LNCAP (cell line): Measurements from ENCODE around the gene ADGRA1.

ENCODE experiments used
- TF ChIP-seq, protein P1 (sequence below): fragments of 450-650 bp; IDR thresholded peaks from 2 replicates; pipeline ENCODE4 v1.5.1; 2017; ENCODE audit warnings: mild to moderate bottlenecking

ADGRA1 gene

DNA sequence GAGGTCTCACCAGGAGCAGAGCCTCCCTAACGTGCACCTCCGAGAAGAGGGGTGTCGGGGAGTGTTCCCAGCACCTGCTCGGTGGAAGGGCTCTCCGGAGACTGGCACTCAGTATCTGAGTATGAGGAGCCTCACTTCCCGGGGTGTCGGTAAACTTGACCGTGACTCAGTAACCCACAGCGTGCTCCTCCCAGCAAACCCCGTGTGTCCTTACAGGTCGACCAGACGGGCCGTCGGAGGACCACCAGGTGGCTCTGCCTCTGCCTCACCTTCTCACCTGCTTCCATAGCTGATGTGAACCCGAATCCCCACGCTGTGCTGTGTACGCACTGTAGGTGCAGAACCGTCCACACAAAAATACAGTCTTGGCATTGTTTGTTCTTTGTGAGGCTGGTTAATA lies 43.3 kb downstream of the ADGRA1 start:
- TF ChIP-seq, protein P1, sequence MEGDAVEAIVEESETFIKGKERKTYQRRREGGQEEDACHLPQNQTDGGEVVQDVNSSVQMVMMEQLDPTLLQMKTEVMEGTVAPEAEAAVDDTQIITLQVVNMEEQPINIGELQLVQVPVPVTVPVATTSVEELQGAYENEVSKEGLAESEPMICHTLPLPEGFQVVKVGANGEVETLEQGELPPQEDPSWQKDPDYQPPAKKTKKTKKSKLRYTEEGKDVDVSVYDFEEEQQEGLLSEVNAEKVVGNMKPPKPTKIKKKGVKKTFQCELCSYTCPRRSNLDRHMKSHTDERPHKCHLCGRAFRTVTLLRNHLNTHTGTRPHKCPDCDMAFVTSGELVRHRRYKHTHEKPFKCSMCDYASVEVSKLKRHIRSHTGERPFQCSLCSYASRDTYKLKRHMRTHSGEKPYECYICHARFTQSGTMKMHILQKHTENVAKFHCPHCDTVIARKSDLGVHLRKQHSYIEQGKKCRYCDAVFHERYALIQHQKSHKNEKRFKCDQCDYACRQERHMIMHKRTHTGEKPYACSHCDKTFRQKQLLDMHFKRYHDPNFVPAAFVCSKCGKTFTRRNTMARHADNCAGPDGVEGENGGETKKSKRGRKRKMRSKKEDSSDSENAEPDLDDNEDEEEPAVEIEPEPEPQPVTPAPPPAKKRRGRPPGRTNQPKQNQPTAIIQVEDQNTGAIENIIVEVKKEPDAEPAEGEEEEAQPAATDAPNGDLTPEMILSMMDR = no peak

DNA sequence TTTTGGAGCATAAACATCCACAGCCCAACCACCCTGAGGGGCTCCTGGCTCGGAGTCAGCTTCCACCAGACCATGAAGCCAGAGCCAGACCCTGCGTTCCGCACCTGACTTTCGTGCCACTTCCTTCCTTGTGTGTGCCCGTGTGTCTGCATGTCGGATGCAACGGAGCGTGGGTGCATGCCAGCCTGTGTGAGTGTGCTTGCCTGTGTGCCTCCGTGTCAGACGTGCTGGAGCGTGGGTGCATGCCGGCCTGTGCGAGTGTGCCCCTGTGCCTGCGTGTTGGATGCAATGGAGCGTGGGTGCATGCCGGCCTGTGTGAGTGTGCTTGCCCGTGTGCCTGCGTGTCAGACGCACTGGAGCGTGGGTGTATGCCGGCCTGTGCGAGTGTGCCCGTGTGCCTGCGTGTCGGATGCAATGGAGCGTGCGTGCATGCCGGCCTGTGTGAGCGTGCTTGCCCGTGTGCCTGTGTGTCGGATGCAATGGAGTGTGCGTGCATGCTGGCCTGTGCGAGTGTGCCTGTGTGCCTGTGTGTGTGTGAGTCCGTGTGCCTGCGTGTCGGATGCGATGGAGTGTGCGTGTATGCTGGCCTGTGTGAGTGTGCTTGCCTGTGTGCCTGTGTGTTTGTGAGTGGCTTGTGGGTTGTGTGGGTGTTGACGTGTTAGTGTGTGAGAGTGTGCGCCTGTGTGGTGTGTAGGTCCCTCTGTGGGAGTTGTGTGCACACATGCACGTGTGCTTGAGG lies 44.2 kb downstream of the ADGRA1 start:
- TF ChIP-seq, protein P1 = no peak

DNA sequence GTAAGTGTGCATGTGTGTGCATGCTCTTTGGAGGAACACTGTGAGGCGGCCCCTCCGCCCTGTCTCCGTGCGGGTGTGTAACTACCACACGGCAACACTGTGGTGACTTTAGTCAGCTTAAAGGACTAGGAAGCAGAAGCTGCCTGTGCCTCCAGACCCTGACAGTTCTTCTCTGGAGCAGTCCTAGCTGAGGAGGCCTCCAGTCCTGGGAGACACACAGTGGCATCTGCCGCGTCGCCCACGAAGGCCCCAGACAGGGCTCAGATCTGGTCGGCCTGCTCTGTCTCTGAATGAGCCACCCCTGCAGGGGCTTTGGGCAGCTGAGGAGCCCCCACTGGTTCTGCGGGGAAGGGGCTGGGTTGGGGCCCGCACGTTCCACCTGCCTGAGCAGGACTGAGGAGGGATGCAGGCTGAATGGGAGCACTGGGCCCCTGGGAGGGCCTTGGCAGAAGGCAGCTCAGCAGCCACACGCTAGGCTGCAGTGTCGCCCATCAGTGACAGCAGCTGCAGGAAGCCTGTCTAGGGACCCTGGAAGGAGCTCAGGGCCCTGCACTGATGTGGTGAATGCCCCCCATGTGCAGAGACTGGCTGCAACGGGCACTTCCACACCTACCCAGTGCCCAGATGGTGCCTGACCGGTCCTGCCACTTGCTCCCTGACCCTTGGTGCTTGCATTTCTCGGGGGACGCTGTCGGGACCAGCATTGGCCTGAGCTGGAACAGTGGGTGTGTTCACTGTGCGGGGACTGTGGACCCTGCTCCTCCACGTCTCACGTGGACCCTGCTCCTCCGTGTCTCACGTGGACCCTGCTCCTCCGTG lies 45.0 kb downstream of the ADGRA1 start:
- TF ChIP-seq, protein P1 = no peak

DNA sequence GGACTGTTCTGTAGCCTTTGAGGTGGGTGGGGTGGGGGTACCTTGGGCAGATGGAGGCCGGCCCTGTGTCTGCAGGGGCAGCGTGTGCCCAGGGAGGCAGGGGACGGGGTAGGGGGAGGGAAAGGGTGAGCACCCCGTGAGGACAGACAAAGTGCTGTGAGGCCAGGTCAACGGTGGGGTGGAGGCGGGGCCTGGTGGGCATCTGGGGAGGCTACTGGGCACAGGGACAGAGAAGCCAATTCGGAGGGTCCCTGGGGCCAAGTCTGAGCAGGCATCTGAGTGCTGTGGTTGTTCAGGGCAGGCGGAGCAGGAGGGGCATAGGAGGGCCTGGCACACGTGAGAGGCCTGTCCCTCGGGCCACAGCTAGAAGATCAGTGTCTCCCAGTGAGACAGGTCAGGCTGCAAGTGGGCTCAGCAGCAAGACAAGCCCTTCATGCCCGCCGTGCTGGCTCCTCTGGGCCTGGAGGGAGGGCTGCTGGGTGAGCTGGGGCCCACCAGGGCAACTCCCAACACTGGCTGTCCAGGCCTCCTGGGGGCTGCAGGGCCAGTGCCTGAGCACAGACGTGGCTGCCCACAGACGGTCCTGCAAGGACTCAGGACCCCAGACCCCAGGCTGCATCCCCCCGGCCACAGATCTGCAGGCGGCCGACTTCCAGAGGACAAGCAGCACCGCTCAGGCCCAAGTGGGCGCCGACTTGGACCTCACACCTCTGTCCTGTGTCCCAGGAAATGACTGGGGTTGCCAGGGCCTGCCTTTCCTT lies 45.9 kb downstream of the ADGRA1 start:
- TF ChIP-seq, protein P1 = no peak

DNA sequence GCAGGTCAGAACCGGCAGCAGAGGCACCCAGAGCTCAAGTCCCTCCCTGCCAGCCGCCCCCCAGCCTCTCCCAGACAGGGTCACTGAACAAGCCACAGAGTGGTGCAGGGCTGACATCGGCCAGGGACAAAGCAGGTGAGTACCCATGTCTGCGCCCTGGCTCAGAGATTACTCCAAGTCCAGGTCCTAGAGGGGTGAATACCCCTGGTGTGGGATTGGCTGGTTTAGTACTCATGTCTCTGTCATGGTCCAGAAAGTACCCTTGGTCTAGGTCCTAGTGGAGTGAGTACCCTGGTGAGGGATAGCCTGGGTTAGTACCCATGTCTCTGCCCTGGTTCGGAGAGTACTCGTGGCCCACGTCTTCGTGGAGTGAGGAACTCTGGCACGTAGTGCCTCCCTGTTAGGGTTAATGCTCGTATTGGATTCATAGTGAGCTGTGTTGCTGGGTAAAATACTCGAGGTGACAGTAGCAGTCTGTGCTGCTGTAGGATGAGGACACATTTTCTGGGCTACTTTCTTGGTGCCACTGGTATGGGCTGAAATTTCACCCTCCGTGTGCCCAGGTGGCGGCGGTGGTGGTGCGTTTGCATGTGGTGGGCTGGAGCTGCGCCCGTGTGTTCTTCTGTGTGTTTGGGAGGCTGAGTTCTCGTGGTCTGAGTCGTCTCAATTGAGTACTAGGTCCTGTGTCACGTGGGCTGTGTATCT lies 46.8 kb downstream of the ADGRA1 start:
- TF ChIP-seq, protein P1 = no peak

DNA sequence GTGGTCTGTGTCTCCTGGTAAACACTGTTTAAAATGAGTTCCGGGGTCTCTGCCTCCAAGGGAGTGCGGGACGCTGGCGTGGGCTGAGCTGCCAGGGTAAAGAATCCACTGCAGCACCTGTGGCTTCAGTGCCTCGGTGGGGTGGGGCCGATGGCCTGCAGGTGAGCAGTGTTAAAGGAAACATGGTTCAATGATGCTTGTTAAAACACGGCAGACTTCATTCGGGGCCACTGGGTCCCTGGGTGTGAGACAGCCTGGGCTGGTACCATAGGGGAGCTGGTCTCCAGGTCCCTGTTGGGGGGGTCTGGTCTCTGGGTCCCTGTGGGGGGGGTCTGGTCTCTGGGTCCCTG lies 47.4 kb downstream of the ADGRA1 start:
- TF ChIP-seq, protein P1 = no peak

DNA sequence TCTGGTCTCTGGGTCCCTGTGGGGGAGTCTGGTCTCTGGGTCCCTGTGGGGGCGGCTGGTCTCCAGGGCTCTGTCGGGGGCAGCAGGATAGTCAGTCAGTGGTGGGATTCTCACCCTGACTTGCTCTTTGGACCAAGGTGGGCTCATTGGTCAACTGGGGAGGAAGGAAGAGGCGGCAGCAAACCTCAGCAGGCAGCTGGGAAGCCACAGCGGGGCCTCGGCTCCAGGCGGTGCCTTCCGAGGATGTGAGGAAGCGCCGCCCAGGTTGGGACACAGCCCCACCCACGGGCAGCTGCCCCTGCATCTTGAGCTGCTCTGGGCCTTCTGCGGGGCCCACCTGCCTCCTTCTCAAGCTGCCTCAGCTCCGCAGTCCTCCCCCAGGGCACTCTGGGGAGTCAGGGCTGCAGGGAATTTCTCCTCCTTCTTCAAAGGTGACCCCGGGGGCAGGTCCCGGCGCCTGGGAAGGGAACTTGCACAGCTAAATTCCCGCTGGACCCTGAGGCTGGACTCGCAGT lies 51.9 kb downstream of the ADGRA1 start:
- TF ChIP-seq, protein P1 = no peak
